GM06990 (cell line): Measurements from ENCODE around the gene SPRR2E.
"Not testable (repeated sequence)": the region's sequence is repeated elsewhere in the genome, so short reads cannot be mapped to it uniquely, and the experiment has no call there.

Experiments used
- DNase-seq: peaks from one replicate; pipeline ENCODE4 v3.0.0-alpha.2; 2011; ENCODE audit not compliant: insufficient read length; ENCODE audit errors: extremely low read depth
- H3K27me3 ChIP-seq: replicated peaks from 2 replicates; pipeline ENCODE4 v1.6.0; 2011; ENCODE audit warnings: low read length; ENCODE audit not compliant: control insufficient read depth, insufficient read depth
- H3K36me3 ChIP-seq: 2 replicates; pipeline ENCODE4 v1.5.1; 2011; ENCODE audit warnings: low read length; ENCODE audit not compliant: control insufficient read depth, insufficient read depth
- H3K4me3 ChIP-seq: replicated peaks from 2 replicates; pipeline ENCODE4 v1.5.1; 2011; ENCODE audit warnings: low read depth, mild to moderate bottlenecking, control low read depth, low read length
- CTCF ChIP-seq: IDR thresholded peaks from 2 replicates; pipeline ENCODE4 v1.5.1; 2011; ENCODE audit warnings: low read length, control low read depth, mild to moderate bottlenecking, inconsistent platforms; ENCODE audit not compliant: insufficient read depth, poor library complexity, severe bottlenecking

Gene SPRR2E

DNA sequence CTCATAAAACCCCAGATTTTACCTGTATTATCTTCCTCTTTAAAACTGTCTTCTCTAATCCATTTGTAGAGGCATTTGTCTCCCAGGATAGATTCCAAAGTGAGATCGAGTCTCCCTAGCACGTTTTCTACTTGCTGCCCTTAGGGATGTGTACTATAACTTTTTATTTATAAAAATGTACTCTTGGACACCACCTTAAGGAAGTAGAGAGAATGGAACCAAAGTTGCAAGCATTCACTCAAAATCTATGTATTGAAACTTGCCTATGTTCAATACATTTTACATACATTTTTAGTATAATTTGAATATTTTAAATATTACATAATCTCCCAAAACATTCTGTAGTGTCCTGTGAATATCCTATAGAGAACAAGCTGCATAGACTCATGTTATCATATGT, 36.2 kb downstream of the SPRR2E start:
- Histone ChIP-seq H3K4me3 (no peak overlapping the region), H3K36me3 (no peaks in the 10 kb centered on the region), H3K27me3 (no peaks in the 10 kb centered on the region; the same call in 1 of the 2 replicates)
- DNase-seq, result no peak
- TF ChIP-seq CTCF, result peak; percentile 6

GRCh38 chr1:153057375-153057774, 37.0 kb downstream of the SPRR2E start, which contains the start of gene SPRR2A:
Gene SPRR2A (minus strand): TSS chr1:153057512. CDS start chr1:153056735, 777 bp downstream.
- Histone ChIP-seq H3K4me3 (no peak within 1 kb of the TSS), H3K36me3 (no peaks in the 10 kb centered on the region), H3K27me3 (no peaks in the 10 kb centered on the region; the same call in 1 of the 2 replicates)
- TF ChIP-seq CTCF, result no peak
- DNase-seq, result peak; percentile 3

- not testable (repeated sequence) for H3K27me3 ChIP-seq, DNase-seq, H3K4me3 ChIP-seq, H3K36me3 ChIP-seq
Observed at GRCh38 chr1:153056111-153056510, 38.2 kb downstream of the SPRR2E start.

DNA sequence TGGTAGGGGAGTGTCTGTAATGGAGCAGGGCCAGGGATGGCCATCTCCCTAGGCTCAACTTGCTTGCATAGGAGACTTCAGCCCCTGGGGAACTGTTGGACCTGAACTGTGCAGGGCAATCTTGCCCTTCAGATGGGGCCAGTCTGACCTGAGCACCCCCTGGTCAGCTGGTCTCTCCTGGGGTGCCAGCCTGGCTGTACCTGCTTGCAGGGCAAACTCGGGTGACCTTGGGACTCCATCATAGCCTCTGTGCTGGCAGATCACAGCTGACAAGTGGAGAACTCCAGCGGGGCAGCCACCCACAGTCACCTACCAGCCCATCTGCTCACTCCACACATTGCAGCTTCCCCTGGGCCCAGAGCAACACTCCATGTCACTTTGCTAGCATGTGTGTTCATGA, 45.1 kb downstream of the SPRR2E start:
- no peak for TF ChIP-seq CTCF
- H3K27me3 ChIP-seq, result no peaks in the 10 kb centered on the region

More for the DNA sequence above, 45.1 kb downstream of the SPRR2E start:
- Histone ChIP-seq H3K36me3 (no peaks in the 10 kb centered on the region), H3K4me3 (no peak overlapping the region)
- DNase-seq, result no peak
